ENCODE results near the gene ZNF425.
"Not testable (repeated sequence)": the region's sequence is repeated elsewhere in the genome, so short reads cannot be mapped to it uniquely, and the experiment has no call there.

ZNF425 gene

GRCh38 chr7:149097088-149097487, 29.0 kb downstream of the ZNF425 start:
- Histone ChIP-seq H4K91ac (ENCODE audit: low read length) (no peak overlapping the region), H3K18ac (ENCODE audit: low read depth in 1 of 2, low read length in 2 of 2) (no peak overlapping the region), H4K8ac (ENCODE audit: low read length) (no peak overlapping the region), H3K4me2 (ENCODE audit: low read length, poor library complexity, severe bottlenecking) (no peak overlapping the region), H2BK120ac (ENCODE audit: low read depth, low read length) (no peak overlapping the region), H3K27me3 (ENCODE audit: control insufficient read depth in 1 of 2, insufficient read depth in 1 of 2, low read length in 2 of 2) (no peaks in the 10 kb centered on the region), H3K79me1 (replicated peaks; ENCODE audit: low read length, poor library complexity, severe bottlenecking) (no peaks in the 10 kb centered on the region), H3K14ac (ENCODE audit: low read length in 2 of 2) (no peak overlapping the region), H3K4me3 (ENCODE audit: insufficient read depth in 1 of 2, low read depth in 1 of 2, low read length in 2 of 2) (no peak overlapping the region), H3K36me3 (ENCODE audit: control insufficient read depth in 1 of 2, insufficient read depth in 2 of 2, low read depth in 1 of 2, low read length in 2 of 2) (no peaks in the 10 kb centered on the region), H2AK5ac (ENCODE audit: low read length, severe bottlenecking) (no peak overlapping the region), H3K9me3 (ENCODE audit: control insufficient read depth, low read length) (no peaks in the 10 kb centered on the region), H3K4ac (ENCODE audit: low read depth in 1 of 2, low read length in 2 of 2) (no peak overlapping the region), H3K27ac (ENCODE audit: low read length, poor library complexity, severe bottlenecking) (peak overlapping the region; percentile 12), H2BK12ac (ENCODE audit: low read length in 2 of 2) (no peak overlapping the region), H2BK5ac (ENCODE audit: low read depth, low read length, poor library complexity, severe bottlenecking) (no peak overlapping the region), H2AFZ (ENCODE audit: low read depth, low read length) (no peak overlapping the region), H2BK15ac (ENCODE audit: low read depth, poor library complexity, severe bottlenecking) (no peak overlapping the region), H3K4me1 (ENCODE audit: control insufficient read depth, insufficient read depth, low read depth, low read length) (no peaks in the 10 kb centered on the region), H3K9ac (ENCODE audit: low read length) (no peak overlapping the region), H3K23ac (ENCODE audit: low read length in 2 of 2) (no peak overlapping the region)
- 70% methylated on average over 4 of the region's 4 CpGs for WGBS
- DNase-seq, result no peak

- Histone ChIP-seq H4K91ac (ENCODE audit: low read length) (no peak overlapping the region), H3K4me2 (ENCODE audit: low read length, poor library complexity, severe bottlenecking) (no peak overlapping the region), H3K4me3 (ENCODE audit: insufficient read depth in 1 of 2, low read depth in 1 of 2, low read length in 2 of 2) (no peak overlapping the region), H3K9ac (ENCODE audit: low read length) (no peak overlapping the region), H4K8ac (ENCODE audit: low read length) (no peak overlapping the region), H2BK12ac (ENCODE audit: low read length in 2 of 2) (no peak overlapping the region), H3K36me3 (ENCODE audit: control insufficient read depth in 1 of 2, insufficient read depth in 2 of 2, low read depth in 1 of 2, low read length in 2 of 2) (peaks cover 0 to 3% of the 10 kb centered on the region in 2 experiments), H3K79me1 (replicated peaks; ENCODE audit: low read length, poor library complexity, severe bottlenecking) (no peaks in the 10 kb centered on the region), H3K14ac (ENCODE audit: low read length in 2 of 2) (no peak overlapping the region), H3K18ac (ENCODE audit: low read depth in 1 of 2, low read length in 2 of 2) (no peak overlapping the region), H3K27me3 (ENCODE audit: control insufficient read depth in 1 of 2, insufficient read depth in 1 of 2, low read length in 2 of 2) (no peaks in the 10 kb centered on the region), H3K23ac (ENCODE audit: low read length in 2 of 2) (no peak overlapping the region), H2AK5ac (ENCODE audit: low read length, severe bottlenecking) (no peak overlapping the region), H3K27ac (ENCODE audit: low read length, poor library complexity, severe bottlenecking) (no peak overlapping the region), H3K4ac (ENCODE audit: low read depth in 1 of 2, low read length in 2 of 2) (no peak overlapping the region), H2BK120ac (ENCODE audit: low read depth, low read length) (no peak overlapping the region), H3K4me1 (ENCODE audit: control insufficient read depth, insufficient read depth, low read depth, low read length) (peaks cover 3% of the 10 kb centered on the region), H2BK15ac (ENCODE audit: low read depth, poor library complexity, severe bottlenecking) (no peak overlapping the region), H2BK5ac (ENCODE audit: low read depth, low read length, poor library complexity, severe bottlenecking) (no peak overlapping the region), H2AFZ (ENCODE audit: low read depth, low read length) (no peak overlapping the region), H3K9me3 (ENCODE audit: control insufficient read depth, low read length) (no peaks in the 10 kb centered on the region)
- 92% methylated on average over 2 of the region's 4 CpGs for WGBS
- no peak for DNase-seq
Observed at GRCh38 chr7:149093228-149093627, 32.9 kb downstream of the ZNF425 start.

GRCh38 chr7:149092244-149092643, 33.9 kb downstream of the ZNF425 start:
- not testable (repeated sequence) for H3K23ac ChIP-seq (ENCODE audit: low read length in 2 of 2); H3K9ac ChIP-seq (ENCODE audit: low read length); H2AFZ ChIP-seq (ENCODE audit: low read depth, low read length); H3K4me3 ChIP-seq (ENCODE audit: insufficient read depth in 1 of 2, low read depth in 1 of 2, low read length in 2 of 2); H2BK15ac ChIP-seq (ENCODE audit: low read depth, poor library complexity, severe bottlenecking); H4K91ac ChIP-seq (ENCODE audit: low read length); H4K8ac ChIP-seq (ENCODE audit: low read length); H2BK12ac ChIP-seq (ENCODE audit: low read length in 2 of 2); H3K79me1 ChIP-seq (replicated peaks; ENCODE audit: low read length, poor library complexity, severe bottlenecking); H3K27me3 ChIP-seq (ENCODE audit: control insufficient read depth in 1 of 2, insufficient read depth in 1 of 2, low read length in 2 of 2); H2AK5ac ChIP-seq (ENCODE audit: low read length, severe bottlenecking); H3K36me3 ChIP-seq (ENCODE audit: control insufficient read depth in 1 of 2, insufficient read depth in 2 of 2, low read depth in 1 of 2, low read length in 2 of 2); H3K9me3 ChIP-seq (ENCODE audit: control insufficient read depth, low read length); H3K27ac ChIP-seq (ENCODE audit: low read length, poor library complexity, severe bottlenecking); H2BK5ac ChIP-seq (ENCODE audit: low read depth, low read length, poor library complexity, severe bottlenecking); DNase-seq; H2BK120ac ChIP-seq (ENCODE audit: low read depth, low read length); H3K4me1 ChIP-seq (ENCODE audit: control insufficient read depth, insufficient read depth, low read depth, low read length); H3K14ac ChIP-seq (ENCODE audit: low read length in 2 of 2); H3K4me2 ChIP-seq (ENCODE audit: low read length, poor library complexity, severe bottlenecking); H3K18ac ChIP-seq (ENCODE audit: low read depth in 1 of 2, low read length in 2 of 2); H3K4ac ChIP-seq (ENCODE audit: low read depth in 1 of 2, low read length in 2 of 2)
- 99% methylated on average over 12 of the region's 20 CpGs for WGBS

- Histone ChIP-seq H3K4me2 (ENCODE audit: low read length, poor library complexity, severe bottlenecking) (peak within 1 kb of the TSS; percentile 80), H2AK5ac (ENCODE audit: low read length, severe bottlenecking) (no peak within 1 kb of the TSS), H2BK12ac (ENCODE audit: low read length in 2 of 2) (peak within 1 kb of the TSS; percentile 54 to 63), H3K23ac (ENCODE audit: low read length in 2 of 2) (peak within 1 kb of the TSS in 1 of 2 experiments; percentile 99), H4K91ac (ENCODE audit: low read length) (peak within 1 kb of the TSS; percentile 80), H2BK15ac (ENCODE audit: low read depth, poor library complexity, severe bottlenecking) (peak within 1 kb of the TSS; percentile 12), H3K4me3 (ENCODE audit: insufficient read depth in 1 of 2, low read depth in 1 of 2, low read length in 2 of 2) (peak within 1 kb of the TSS; percentile 93 to 97), H3K18ac (ENCODE audit: low read depth in 1 of 2, low read length in 2 of 2) (peak within 1 kb of the TSS; percentile 95 to 98), H3K79me1 (replicated peaks; ENCODE audit: low read length, poor library complexity, severe bottlenecking) (peaks cover 12% of the 10 kb centered on the region), H3K27ac (ENCODE audit: low read length, poor library complexity, severe bottlenecking) (peak within 1 kb of the TSS; percentile 87), H3K4me1 (ENCODE audit: control insufficient read depth, insufficient read depth, low read depth, low read length) (peaks cover 3% of the 10 kb centered on the region), H3K14ac (ENCODE audit: low read length in 2 of 2) (peak within 1 kb of the TSS; percentile 96 to 99), H3K9ac (ENCODE audit: low read length) (peak within 1 kb of the TSS; percentile 95), H2BK120ac (ENCODE audit: low read depth, low read length) (peak within 1 kb of the TSS; percentile 98), H2BK5ac (ENCODE audit: low read depth, low read length, poor library complexity, severe bottlenecking) (peak within 1 kb of the TSS; percentile 78), H4K8ac (ENCODE audit: low read length) (peak within 1 kb of the TSS; percentile 93), H3K4ac (ENCODE audit: low read depth in 1 of 2, low read length in 2 of 2) (peak within 1 kb of the TSS; percentile 89 to 97), H2AFZ (ENCODE audit: low read depth, low read length) (peak within 1 kb of the TSS; percentile 97), H3K36me3 (ENCODE audit: control insufficient read depth in 1 of 2, insufficient read depth in 2 of 2, low read depth in 1 of 2, low read length in 2 of 2) (peaks cover 0 to 6% of the 10 kb centered on the region in 2 experiments), H3K27me3 (ENCODE audit: control insufficient read depth in 1 of 2, insufficient read depth in 1 of 2, low read length in 2 of 2) (no peaks in the 10 kb centered on the region), H3K9me3 (ENCODE audit: control insufficient read depth, low read length) (no peaks in the 10 kb centered on the region)
- WGBS, result under 1% methylated on average over 73 of the region's 77 CpGs
- peak; percentile 89 for DNase-seq
Observed at GRCh38 chr7:149090397-149091195, 35.5 kb downstream of the ZNF425 start, which contains the start of gene ZNF786. Gene ZNF786 (minus strand): TSS chr7:149090718. CDS start chr7:149090640, 78 bp downstream.

Measured in mesenchymal stem cell (in vitro differentiated cells and primary cell).